Ishikawa (cell line): Measurements from ENCODE around the gene PDGFC.

Source experiments
- NFIC ChIP-seq: IDR thresholded peaks from 2 replicates; pipeline ENCODE4 v1.6.1; 2012
- REST ChIP-seq: IDR thresholded peaks from 2 replicates; pipeline ENCODE4 v1.6.1; 2012; ENCODE audit warnings: low read depth, mild to moderate bottlenecking
- TAF1 ChIP-seq: IDR thresholded peaks from 2 replicates; pipeline ENCODE4 v1.6.1; 2012; ENCODE audit warnings: low read depth, mild to moderate bottlenecking

- TF ChIP-seq NFIC (no peak), TAF1 (no peak), REST (no peak)
These were observed 206.8 kb downstream of the PDGFC start for GRCh38 chr4:156764846-156765245.
